ENCODE data around the gene MSH6. TPM values are rescaled to one million over a fixed set of nuclear protein-coding genes. Genes with fewer than 3 reads are reported as not detected.

Gene MSH6
- total and polyA plus RNA-seq, 2 of the 8 experiments (the other 6 are each of a cell fraction or from before 2014, with no cell fraction given) = 45.8 to 301 TPM

DNA sequence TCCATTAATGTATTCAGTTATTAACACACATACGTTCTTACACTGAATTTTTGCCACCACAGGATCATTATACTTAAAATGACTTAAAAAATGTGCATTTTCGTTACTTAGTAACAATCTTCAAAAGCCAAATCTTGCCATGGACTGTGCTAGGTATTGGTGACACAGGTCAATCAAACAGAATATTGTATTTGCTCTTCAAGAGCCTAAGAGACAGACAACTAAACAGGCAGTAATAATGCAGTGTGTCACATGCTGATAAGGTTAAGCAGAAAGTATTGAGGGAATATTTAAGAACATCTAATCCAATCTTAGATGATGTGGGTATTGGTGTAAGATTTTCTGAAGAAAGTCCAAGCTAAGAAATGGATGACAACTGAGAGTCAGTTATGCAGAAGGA, 66.4 kb downstream of the MSH6 start:
- H2BK120ac ChIP-seq (replicated peaks; ENCODE audit: low read depth, low read length) = no peak overlapping the region
- no peak overlapping the region for H3K18ac ChIP-seq (ENCODE audit: extremely low read depth, low read length)
- POLR2A ChIA-PET (ENCODE audit: partially characterized antibody) = interaction anchor here (0.8 kb wide), 1 partner anchor 18 kb away, joined by 4 read pairs; no protein-coding TSS in a partner anchor
- peaks cover 0 to 95% of the 10 kb centered on the region in 2 experiments; a peak in 3 of 4 replicates for H3K79me2 ChIP-seq (ENCODE audit: control insufficient read depth in 1 of 2, insufficient read depth in 2 of 2, low read length in 2 of 2)
- CTCF ChIA-PET (ENCODE audit: partially characterized antibody) = interaction anchor here (4.6 kb wide), 1 partner anchor 9 kb away, joined by 22 read pairs; no protein-coding TSS in a partner anchor
- H4K5ac ChIP-seq (ENCODE audit: insufficient read length, low read depth, low read length) = no peak overlapping the region
- no peak overlapping the region for H3K4me2 ChIP-seq (ENCODE audit: insufficient read depth in 1 of 2, low read depth in 2 of 2, low read length in 2 of 2)
- no peak overlapping the region for H2AK5ac ChIP-seq (ENCODE audit: low read depth, low read length)
- H3K27me3 ChIP-seq (replicated peaks in 1 of 4; ENCODE audit: control insufficient read depth in 3 of 4, extremely low read depth in 1 of 4, insufficient read depth in 3 of 4, low read length in 3 of 4) = no peaks in the 10 kb centered on the region
- no peak overlapping the region for H3K56ac ChIP-seq (replicated peaks; ENCODE audit: insufficient read length, low read depth, low read length)
- no peak for TF ChIP-seq POLR2AphosphoS5 (IDR thresholded peaks at IDR 0.05; ENCODE audit: low read depth, low read length)
- no peak overlapping the region for H3K4me3 ChIP-seq (ENCODE audit: extremely low read depth in 1 of 4, insufficient read depth in 2 of 4, low read depth in 3 of 4, low read length in 4 of 4)
- H4K8ac ChIP-seq (ENCODE audit: extremely low read depth, insufficient read depth, low read length) = no peak overlapping the region
- no peak overlapping the region for H2AFZ ChIP-seq (ENCODE audit: low read length)
- H3K14ac ChIP-seq (ENCODE audit: insufficient read length) = no peak overlapping the region
- H3K9ac ChIP-seq (replicated peaks in 1 of 4; ENCODE audit: extremely low read depth in 1 of 4, low read depth in 3 of 4, low read length in 3 of 4) = no peak overlapping the region
- no peaks in the 10 kb centered on the region for H3K9me3 ChIP-seq (ENCODE audit: insufficient read depth in 2 of 2, low read depth in 1 of 2, low read length in 1 of 2)
- H3K4ac ChIP-seq (replicated peaks; ENCODE audit: insufficient read length, low read depth, low read length) = no peak overlapping the region
- no peak overlapping the region for H2BK12ac ChIP-seq (ENCODE audit: low read depth, low read length)
- no peak overlapping the region for H3K23ac ChIP-seq (ENCODE audit: insufficient read length)
- H2BK5ac ChIP-seq (ENCODE audit: low read depth, low read length) = no peak overlapping the region
- peaks cover 1 to 3% of the 10 kb centered on the region in 2 experiments for H4K20me1 ChIP-seq (replicated peaks in 1 of 2; ENCODE audit: control insufficient read depth in 1 of 2, insufficient read depth in 2 of 2, low read length in 2 of 2)
- no peaks in the 10 kb centered on the region; a peak in 1 of 8 replicates for H3K36me3 ChIP-seq (ENCODE audit: control insufficient read depth in 2 of 4, insufficient read depth in 4 of 4, low read length in 3 of 4)
- no peaks in the 10 kb centered on the region for H3K4me1 ChIP-seq (replicated peaks in 1 of 4; ENCODE audit: control insufficient read depth in 3 of 4, insufficient read depth in 4 of 4, low read length in 3 of 4)
- peaks cover 10% of the 10 kb centered on the region; the same call in 1 of the 2 replicates for H3K79me1 ChIP-seq (ENCODE audit: low read depth, low read length)
- H2BK20ac ChIP-seq (ENCODE audit: low read length) = no peak overlapping the region
- DNase-seq (ENCODE audit: low read depth in 1 of 2, low spot score in 2 of 2) (no peak), FAIRE-seq (no peak)
- no peak overlapping the region for H2BK15ac ChIP-seq (ENCODE audit: low read length)
- H3K27ac ChIP-seq (ENCODE audit: low read depth, low read length) = no peak overlapping the region
- 91% methylated on average over 2 of the region's 2 CpGs; no CpG with 5 or more reads in 1 of the 2 experiments for whole genome bisulfite sequencing, 2 experiments (ENCODE audit: extremely low coverage in 1 of 2, insufficient coverage in 1 of 2, insufficient read length in 1 of 2, insufficient replicate concordance in 2 of 2, low coverage in 1 of 2, low lambda C conversion rate in 2 of 2, missing lambda C conversion rate in 1 of 2)
- H4K91ac ChIP-seq (replicated peaks; ENCODE audit: insufficient read length, low read length) = no peak overlapping the region
- H3K23me2 ChIP-seq (ENCODE audit: low read depth, low read length) = no peaks in the 10 kb centered on the region

All from H1 (cell line).